HEK293 (cell line): ENCODE measurements around the gene LGR5.
A peak's percentile ranks its signal among the peaks of the same experiment; 100 is the strongest.

Experiments used
- CTCF ChIP-seq: fragments of 450-650 bp; formaldehyde crosslinking; IDR thresholded peaks from 2 replicates; pipeline ENCODE4 v1.5.1; 2016; ENCODE audit warnings: missing biosample characterization, missing genetic modification characterization
- KLF7 ChIP-seq: fragments of 450-650 bp; formaldehyde crosslinking; IDR thresholded peaks from 2 replicates; pipeline ENCODE4 v1.5.1; 2016; ENCODE audit warnings: missing biosample characterization, missing genetic modification characterization, borderline replicate concordance
- YY1 ChIP-seq: fragments of 450-650 bp; formaldehyde crosslinking; IDR thresholded peaks from 2 replicates; pipeline ENCODE4 v1.5.1; 2018; ENCODE audit warnings: missing biosample characterization, missing genetic modification characterization
- ZBTB1 ChIP-seq: fragments of 450-650 bp; formaldehyde crosslinking; IDR thresholded peaks from 2 replicates; pipeline ENCODE4 v1.5.1; 2016; ENCODE audit warnings: missing biosample characterization, missing genetic modification characterization
- ZBTB17 ChIP-seq: fragments of 450-650 bp; formaldehyde crosslinking; IDR thresholded peaks from 2 replicates; pipeline ENCODE4 v1.5.1; 2016; ENCODE audit warnings: missing biosample characterization, missing genetic modification characterization
- ZBTB48 ChIP-seq: fragments of 450-650 bp; formaldehyde crosslinking; IDR thresholded peaks from 2 replicates; pipeline ENCODE4 v1.5.1; 2016; ENCODE audit warnings: missing biosample characterization, missing genetic modification characterization
- ZNF549 ChIP-seq: fragments of 450-650 bp; IDR thresholded peaks from 2 replicates; pipeline ENCODE4 v1.5.1; 2018; ENCODE audit warnings: missing biosample characterization, missing genetic modification characterization, mild to moderate bottlenecking, inconsistent platforms, moderate library complexity
- ZNF561 ChIP-seq: fragments of 450-650 bp; IDR thresholded peaks from 2 replicates; pipeline ENCODE4 v1.5.1; 2018; ENCODE audit warnings: missing biosample characterization, missing genetic modification characterization, borderline replicate concordance
- ZNF585B ChIP-seq: fragments of 450-650 bp; formaldehyde crosslinking; IDR thresholded peaks from 2 replicates; pipeline ENCODE4 v1.5.1; 2016; ENCODE audit warnings: missing biosample characterization, missing genetic modification characterization
- ZNF626 ChIP-seq: fragments of 450-650 bp; sonication (Bioruptor Pico); formaldehyde crosslinking; IDR thresholded peaks from 2 replicates; pipeline ENCODE4 v1.5.1; 2018; ENCODE audit warnings: missing biosample characterization, missing genetic modification characterization, inconsistent platforms
- ZNF660 ChIP-seq: fragments of 450-650 bp; IDR thresholded peaks from 2 replicates; pipeline ENCODE4 v1.5.1; 2018; ENCODE audit warnings: missing biosample characterization, mild to moderate bottlenecking, missing genetic modification characterization
- TF ChIP-seq, protein P1 (sequence below): fragments of 450-650 bp; formaldehyde crosslinking; IDR thresholded peaks from 2 replicates; pipeline ENCODE4 v1.5.1; 2017; ENCODE audit warnings: missing biosample characterization, missing genetic modification characterization
- TF ChIP-seq, protein P2 (sequence below): fragments of 450-650 bp; IDR thresholded peaks from 2 replicates; pipeline ENCODE4 v1.5.1; 2018; ENCODE audit warnings: missing biosample characterization, mild to moderate bottlenecking, missing genetic modification characterization

GRCh38 chr12:71415336-71416231 lies 24.0 kb upstream of the LGR5 start:
- peak; percentile 52 for TF ChIP-seq CTCF (tag by site-specific recombination)
- TF ChIP-seq, protein P1, sequence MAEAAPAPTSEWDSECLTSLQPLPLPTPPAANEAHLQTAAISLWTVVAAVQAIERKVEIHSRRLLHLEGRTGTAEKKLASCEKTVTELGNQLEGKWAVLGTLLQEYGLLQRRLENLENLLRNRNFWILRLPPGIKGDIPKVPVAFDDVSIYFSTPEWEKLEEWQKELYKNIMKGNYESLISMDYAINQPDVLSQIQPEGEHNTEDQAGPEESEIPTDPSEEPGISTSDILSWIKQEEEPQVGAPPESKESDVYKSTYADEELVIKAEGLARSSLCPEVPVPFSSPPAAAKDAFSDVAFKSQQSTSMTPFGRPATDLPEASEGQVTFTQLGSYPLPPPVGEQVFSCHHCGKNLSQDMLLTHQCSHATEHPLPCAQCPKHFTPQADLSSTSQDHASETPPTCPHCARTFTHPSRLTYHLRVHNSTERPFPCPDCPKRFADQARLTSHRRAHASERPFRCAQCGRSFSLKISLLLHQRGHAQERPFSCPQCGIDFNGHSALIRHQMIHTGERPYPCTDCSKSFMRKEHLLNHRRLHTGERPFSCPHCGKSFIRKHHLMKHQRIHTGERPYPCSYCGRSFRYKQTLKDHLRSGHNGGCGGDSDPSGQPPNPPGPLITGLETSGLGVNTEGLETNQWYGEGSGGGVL (tag by site-specific recombination), result no peak
- TF ChIP-seq YY1 (tag by site-specific recombination), result no peak
- no peak for TF ChIP-seq ZNF549
- TF ChIP-seq ZBTB17 (tag by site-specific recombination), result no peak
- no peak for TF ChIP-seq ZBTB1
- 0 out of 2 replicates have a peak, but pooled peaks have one; percentile 19 for TF ChIP-seq ZNF561 (tag by site-specific recombination)
- TF ChIP-seq, protein P2, sequence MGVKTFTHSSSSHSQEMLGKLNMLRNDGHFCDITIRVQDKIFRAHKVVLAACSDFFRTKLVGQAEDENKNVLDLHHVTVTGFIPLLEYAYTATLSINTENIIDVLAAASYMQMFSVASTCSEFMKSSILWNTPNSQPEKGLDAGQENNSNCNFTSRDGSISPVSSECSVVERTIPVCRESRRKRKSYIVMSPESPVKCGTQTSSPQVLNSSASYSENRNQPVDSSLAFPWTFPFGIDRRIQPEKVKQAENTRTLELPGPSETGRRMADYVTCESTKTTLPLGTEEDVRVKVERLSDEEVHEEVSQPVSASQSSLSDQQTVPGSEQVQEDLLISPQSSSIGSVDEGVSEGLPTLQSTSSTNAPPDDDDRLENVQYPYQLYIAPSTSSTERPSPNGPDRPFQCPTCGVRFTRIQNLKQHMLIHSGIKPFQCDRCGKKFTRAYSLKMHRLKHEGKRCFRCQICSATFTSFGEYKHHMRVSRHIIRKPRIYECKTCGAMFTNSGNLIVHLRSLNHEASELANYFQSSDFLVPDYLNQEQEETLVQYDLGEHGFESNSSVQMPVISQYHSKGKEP (tag by site-specific recombination), result no peak
- no peak for TF ChIP-seq KLF7 (tag by site-specific recombination)
- no peak for TF ChIP-seq ZNF660 (tag by site-specific recombination)
- no peak for TF ChIP-seq ZBTB48 (tag by site-specific recombination)
- TF ChIP-seq ZNF585B (tag by site-specific recombination), result no peak
- no peak for TF ChIP-seq ZNF626 (tag by site-specific recombination)
